Ovary (tissue), 3 donors: ENCODE data around the gene HOMER1.

Experiments used
- CTCF ChIP-seq, 3 donors: fragments of 450-650 bp in 2 of 3; fragments of 200-600 bp in 1 of 3; IDR thresholded peaks; one replicate each; pipeline versions ENCODE4 v1.5.1 to v1.8.0; 2016 to 2022; ENCODE audit warnings: antibody characterized with exemption in 3 of 3, mild to moderate bottlenecking in 1 of 3
- POLR2A ChIP-seq: fragments of 450-650 bp; IDR thresholded peaks from one replicate; pipeline ENCODE4 v1.6.1; 2017; ENCODE audit warnings: antibody characterized with exemption, mild to moderate bottlenecking, moderate library complexity
- donor health status: DM: no; HTN: no; CAD: no.

GRCh38 chr5:79407591-79407990 is 106.3 kb downstream of the HOMER1 start:
- no peak for TF ChIP-seq POLR2A
- no peak for TF ChIP-seq CTCF (IDR thresholded peaks at IDR 0.05)
